ENCODE measurements around the gene PROP1.
"Not testable (repeated sequence)": the region's sequence is repeated elsewhere in the genome, so short reads cannot be mapped to it uniquely, and the experiment has no call there.

Gene PROP1

GRCh38 chr5:177995691-177996595 lies at the start of gene PROP1:
Gene PROP1 (minus strand): TSS chr5:177996242. CDS start chr5:177995933, 309 bp downstream.
- DNase-seq (ENCODE audit: low spot score): no peak

GRCh38 chr5:178019379-178020030 lies 23.5 kb upstream of the PROP1 start:
- DNase-seq (ENCODE audit: low spot score): not testable (repeated sequence)

GRCh38 chr5:178012758-178013157 lies 16.7 kb upstream of the PROP1 start:
- not testable (repeated sequence) for DNase-seq (ENCODE audit: low spot score)

DNA sequence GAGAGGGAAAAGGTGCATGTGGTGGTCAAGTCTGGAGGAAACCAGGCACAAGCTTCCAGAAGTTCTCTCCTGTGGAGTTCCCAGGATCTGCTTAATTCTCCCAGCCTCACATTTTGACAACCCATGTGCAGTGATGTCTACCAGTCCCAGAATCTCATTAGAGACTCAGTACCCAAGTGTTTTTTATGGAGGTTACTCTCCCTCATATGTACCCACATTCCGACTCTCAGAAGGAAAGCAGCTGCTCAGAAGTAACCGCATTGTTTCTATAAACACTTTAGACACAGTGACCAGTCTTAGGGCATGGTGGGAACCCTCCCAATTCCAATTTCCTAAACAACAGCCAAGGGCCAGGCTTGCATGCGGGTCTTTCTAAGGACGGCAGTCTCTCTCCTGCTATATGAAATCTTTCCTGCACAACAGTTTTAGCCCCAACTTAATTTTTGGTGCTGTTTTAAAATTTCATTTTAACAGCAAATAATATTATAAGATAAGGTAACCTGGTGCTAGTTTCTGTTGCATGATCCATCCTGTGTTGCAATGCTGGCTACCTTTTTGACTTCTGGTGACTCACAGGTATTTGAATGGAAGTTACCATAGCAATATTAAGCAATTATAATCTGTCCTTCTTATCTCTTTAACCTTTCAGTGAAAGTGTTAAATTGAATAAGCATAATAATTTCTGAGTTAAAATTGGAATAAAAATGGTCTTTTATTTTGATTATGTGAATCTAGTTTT lies 15.9 kb upstream of the PROP1 start:
- not testable (repeated sequence) for DNase-seq (ENCODE audit: low spot score)

DNA sequence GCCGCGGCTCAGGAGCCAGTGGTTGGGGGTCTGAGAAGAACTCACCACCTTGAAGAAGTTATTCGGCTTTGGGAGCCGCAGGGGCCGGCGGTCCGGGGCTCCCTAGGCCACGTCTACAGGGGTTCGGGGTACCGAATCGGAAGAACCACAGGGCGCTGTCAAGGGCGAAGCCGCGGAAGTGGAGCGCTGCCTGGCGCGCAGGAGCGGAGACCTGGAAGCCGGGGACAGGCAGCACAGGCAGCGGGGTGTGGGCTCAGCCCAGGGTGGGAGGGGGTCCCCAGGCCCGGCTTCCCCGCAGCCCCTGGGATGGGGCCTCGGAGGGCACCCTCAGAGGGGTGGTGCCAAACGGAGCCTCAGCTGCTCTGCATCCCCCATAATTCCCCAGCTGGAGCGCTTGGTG lies 11.2 kb upstream of the PROP1 start:
- not testable (repeated sequence) for DNase-seq (ENCODE audit: low spot score)

DNA sequence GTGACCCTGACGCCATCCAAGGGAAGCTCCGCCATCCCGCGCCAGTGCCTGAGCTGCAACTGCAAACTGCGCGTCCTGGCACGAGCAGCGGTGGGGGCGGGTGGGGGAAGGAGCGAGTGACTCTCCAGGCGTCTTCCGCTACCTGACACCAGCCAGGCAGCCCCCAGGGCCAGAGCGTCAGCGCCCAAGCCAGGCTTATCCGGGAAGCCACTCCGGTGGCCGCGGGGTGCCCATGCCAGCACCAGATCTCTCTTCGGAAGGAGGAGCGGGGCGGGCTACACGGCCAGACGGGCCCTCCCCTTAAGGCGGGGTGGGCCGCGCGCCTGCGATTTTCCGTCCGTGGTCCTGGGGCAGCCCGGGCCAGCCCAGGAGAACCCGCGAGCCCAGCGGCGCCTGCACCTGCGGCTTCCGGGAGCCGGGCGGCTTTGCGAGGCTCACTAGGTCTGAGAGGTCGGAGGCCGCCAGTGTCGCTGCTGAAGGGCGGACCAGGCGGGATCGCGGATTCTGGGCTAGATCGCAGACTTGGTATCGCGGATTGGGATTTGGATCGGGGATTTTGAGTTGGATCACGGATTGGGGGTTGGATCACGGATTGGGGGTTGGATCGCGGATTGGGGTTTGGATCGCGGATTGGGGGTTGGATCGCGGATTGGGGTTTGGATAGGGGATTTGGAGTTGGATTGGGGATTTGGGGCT lies 10.6 kb upstream of the PROP1 start:
- not testable (repeated sequence) for DNase-seq (ENCODE audit: low spot score)

DNA sequence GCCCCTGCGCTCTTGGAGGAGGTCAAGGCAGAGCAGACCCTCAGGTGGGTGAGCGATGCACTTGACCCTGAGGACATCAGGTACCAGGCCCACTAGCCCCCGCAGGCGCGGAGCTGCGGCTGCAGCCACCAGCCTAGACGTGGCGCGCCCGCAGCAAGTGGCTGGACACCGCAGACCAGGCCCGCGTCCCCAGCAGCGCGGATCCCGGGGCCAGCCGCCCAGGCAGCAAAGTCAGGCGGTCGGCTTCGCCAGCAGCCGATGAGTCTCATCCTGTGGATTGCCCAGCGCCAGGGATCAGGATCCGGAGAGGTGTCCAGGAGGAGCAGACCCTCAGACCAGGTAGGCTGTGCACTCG lies 10.1 kb upstream of the PROP1 start:
- DNase-seq (ENCODE audit: low spot score): not testable (repeated sequence)

DNA sequence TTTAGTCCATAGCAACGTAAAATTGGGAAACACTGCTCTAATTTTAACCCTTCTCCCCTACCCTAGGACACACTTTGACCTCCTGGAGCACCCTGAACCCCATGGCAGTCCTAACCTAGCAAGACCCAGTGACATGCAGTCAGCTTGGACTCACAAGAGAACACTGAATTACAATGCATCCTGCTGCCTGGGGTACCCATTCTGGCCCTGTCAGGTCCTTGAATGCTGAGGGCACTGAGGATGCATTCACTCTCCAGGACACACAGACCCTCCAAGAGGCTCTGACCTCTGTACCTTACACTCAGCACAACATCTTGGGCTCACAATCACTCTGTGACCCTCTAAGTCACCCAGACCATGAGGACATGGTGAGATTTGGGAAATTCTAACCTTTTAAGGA lies 1.8 kb upstream of the PROP1 start:
- DNase-seq (ENCODE audit: low spot score): no peak

DNA sequence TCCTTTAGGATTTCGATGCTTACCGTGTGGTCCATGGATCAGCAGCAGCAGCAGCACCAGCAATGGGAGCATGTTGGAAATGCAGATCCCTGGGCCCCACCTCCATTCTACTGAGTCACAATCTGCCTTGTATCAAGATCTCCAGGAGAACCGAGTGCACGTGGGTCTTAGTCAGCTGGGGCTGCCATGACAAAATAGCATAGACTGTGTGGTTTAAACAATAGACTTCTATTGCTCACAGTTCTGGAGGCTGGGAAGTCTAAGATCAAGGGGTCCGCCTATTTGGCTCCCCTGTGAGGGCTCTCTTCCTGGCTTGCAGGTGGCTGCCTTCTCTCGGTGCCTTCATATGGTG lies 1.3 kb upstream of the PROP1 start:
- DNase-seq (ENCODE audit: low spot score): no peak

GRCh38 chr5:177996660-177997318 lies 747 bp upstream of the PROP1 start:
- no peak for DNase-seq (ENCODE audit: low spot score)

- no peak for DNase-seq (ENCODE audit: low spot score)
These were observed 1.4 kb downstream of the PROP1 start for GRCh38 chr5:177994561-177995190.

- DNase-seq (ENCODE audit: low spot score): no peak
These were observed 2.0 kb downstream of the PROP1 start for GRCh38 chr5:177994063-177994462.

DNA sequence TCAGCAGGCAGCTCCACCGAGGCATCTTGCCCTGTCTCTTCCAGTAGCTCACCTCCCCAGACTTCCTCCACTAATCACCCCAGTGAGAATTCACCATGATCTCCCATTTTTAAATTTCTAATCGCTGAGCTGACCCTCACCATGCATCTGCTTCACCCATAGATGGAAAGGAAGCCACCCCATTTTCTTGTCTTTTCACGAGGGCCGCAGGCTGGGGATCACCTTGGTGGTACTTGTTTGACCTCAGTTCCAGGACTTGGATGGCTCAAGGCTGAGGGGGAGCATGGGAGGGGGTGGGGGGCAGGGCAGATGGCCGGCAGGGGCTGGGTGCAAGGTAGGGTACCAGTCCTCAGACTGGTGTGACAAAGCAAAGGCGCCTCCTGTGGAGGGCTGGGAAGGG lies 3.6 kb downstream of the PROP1 start:
- no peak for DNase-seq (ENCODE audit: low spot score)

- DNase-seq (ENCODE audit: low spot score): no peak
These were observed 6.9 kb downstream of the PROP1 start for GRCh38 chr5:177988989-177989625.

DNA sequence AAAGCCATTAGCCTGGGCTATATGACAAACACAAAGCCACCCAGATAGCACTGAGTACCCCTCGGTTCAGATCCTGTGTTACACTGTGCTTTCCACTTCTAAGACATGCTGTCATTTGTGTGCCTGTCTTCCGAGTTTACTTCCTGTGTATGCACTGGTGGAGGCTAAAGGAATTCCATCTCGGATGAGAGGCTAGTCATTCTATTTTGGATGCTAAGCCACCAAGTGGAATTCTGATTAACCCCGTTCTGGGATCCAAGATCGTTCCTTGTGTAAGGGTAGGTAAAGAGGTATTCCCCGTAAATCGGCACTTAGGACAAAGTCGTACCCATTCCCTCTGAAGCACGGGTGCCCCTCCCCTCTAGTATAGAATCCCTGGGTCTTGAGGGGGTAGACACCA lies 8.7 kb downstream of the PROP1 start:
- no peak for DNase-seq (ENCODE audit: low spot score)

DNA sequence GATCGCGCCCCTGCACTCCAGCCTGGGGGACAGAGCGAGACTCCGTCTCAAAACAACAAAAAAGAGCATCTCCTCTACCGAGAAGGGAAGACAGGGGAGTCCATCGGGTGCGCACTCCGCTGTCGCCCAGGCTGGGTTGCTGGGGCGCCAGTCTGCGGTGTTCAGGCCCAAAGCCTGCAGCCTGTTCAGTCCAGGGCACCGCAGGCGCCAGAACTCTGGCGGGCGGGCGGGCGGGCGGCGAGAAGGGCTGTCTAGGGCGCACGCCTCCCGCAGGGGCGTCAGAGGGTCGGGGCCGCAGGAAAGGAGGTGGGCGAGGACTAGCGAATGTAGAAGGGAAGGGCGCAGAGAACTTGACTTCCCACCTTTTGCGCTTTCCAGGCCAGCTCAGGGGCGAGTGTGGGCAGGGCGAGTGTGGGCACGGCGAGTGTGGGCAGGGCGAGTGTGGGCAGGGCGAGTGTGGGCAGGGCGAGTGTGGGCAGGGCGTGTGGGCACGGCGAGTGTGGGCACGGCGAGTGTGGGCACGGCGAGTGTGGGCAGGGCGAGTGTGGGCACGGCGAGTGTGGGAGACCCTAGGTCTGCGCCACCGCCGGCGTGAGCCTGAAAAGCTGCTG lies 10.5 kb downstream of the PROP1 start:
- no peak for DNase-seq (ENCODE audit: low spot score)

- no peak for DNase-seq (ENCODE audit: low spot score)
These were observed 11.3 kb downstream of the PROP1 start for GRCh38 chr5:177984584-177985206.

GRCh38 chr5:177983763-177984583 lies 12.1 kb downstream of the PROP1 start:
- no peak for DNase-seq (ENCODE audit: low spot score)

- no peak for DNase-seq (ENCODE audit: low spot score)
These were observed 13.1 kb downstream of the PROP1 start for GRCh38 chr5:177982956-177983355.

Data from hematopoietic multipotent progenitor cell treated with erythropoietin and hydrocortisone succinate and interleukin-3 and kit ligand, for 17 days (in vitro differentiated cells).